Liver (tissue), 3 donors: ENCODE data around the gene VAPA.

ENCODE experiments used
- CTCF ChIP-seq: fragments of 150-350 bp; IDR thresholded peaks from 2 replicates; pipeline ENCODE4 v1.5.1; 2017; ENCODE audit warnings: improper control_type of control experiment, low read depth, low read length; ENCODE audit not compliant: missing input control
- FOXA1 ChIP-seq: IDR thresholded peaks from 2 replicates; pipeline ENCODE4 v1.6.1; 2016; ENCODE audit warnings: antibody characterized with exemption
- GABPA ChIP-seq, 2 donors: IDR thresholded peaks in 1 of 2; conservative IDR thresholded peaks in 1 of 2; 2 replicates each; pipeline ENCODE4 v1.6.1; 2016; ENCODE audit warnings: antibody characterized with exemption in 2 of 2, mild to moderate bottlenecking in 1 of 2, moderate library complexity in 1 of 2
- JUND ChIP-seq, 2 donors: IDR thresholded peaks; 2 replicates each; pipeline ENCODE4 v1.6.1; 2016; ENCODE audit warnings: antibody characterized with exemption in 2 of 2
- RAD21 ChIP-seq, 2 donors: IDR thresholded peaks; 2 replicates each; pipeline ENCODE4 v1.6.1; 2016; ENCODE audit warnings: antibody characterized with exemption in 2 of 2, mild to moderate bottlenecking in 2 of 2
- SP1 ChIP-seq: IDR thresholded peaks from 2 replicates; pipeline ENCODE4 v1.6.1; 2018; ENCODE audit warnings: antibody characterized with exemption, mild to moderate bottlenecking
- TAF1 ChIP-seq: conservative IDR thresholded peaks from 2 replicates; pipeline ENCODE4 v1.6.1; 2016; ENCODE audit warnings: antibody characterized with exemption, mild to moderate bottlenecking
- ZBTB33 ChIP-seq: IDR thresholded peaks from 2 replicates; pipeline ENCODE4 v1.6.1; 2016; ENCODE audit warnings: antibody characterized with exemption
- donor health status: healthy.
- donor health status: healthy.

- no peak for TF ChIP-seq CTCF
- TF ChIP-seq FOXA1: no peak
- no peak for TF ChIP-seq JUND (IDR thresholded peaks at IDR 0.05)
- TF ChIP-seq ZBTB33: no peak
- no peak for TF ChIP-seq SP1
- no peak for TF ChIP-seq GABPA (IDR thresholded peaks at IDR 0.05 in 1 of 2, conservative IDR thresholded peaks at IDR 0.05 in 1 of 2)
- no peak for TF ChIP-seq RAD21 (IDR thresholded peaks at IDR 0.05)
- no peak for TF ChIP-seq TAF1
Observed at GRCh38 chr18:9927392-9928063, 13.7 kb downstream of the VAPA start.
